Suprapubic skin (tissue), 4 donors: Measurements from ENCODE around the gene KCNG4. TPM values are rescaled to one million over a fixed set of nuclear protein-coding genes. Genes with fewer than 3 reads are reported as not detected.
A peak's percentile ranks its signal among the peaks of the same experiment; 100 is the strongest.

Experiments
- DNase-seq, 2 donors: peaks; one replicate each; pipeline ENCODE4 v3.0.0-alpha.2; 2019; ENCODE audit warnings: low spot score in 2 of 2
- H3K27ac ChIP-seq: fragments of 200-600 bp; sonication (generic); one replicate; pipeline ENCODE4 v1.5.1; 2019
- H3K27me3 ChIP-seq: fragments of 200-600 bp; sonication (generic); one replicate; pipeline ENCODE4 v1.5.1; 2019
- H3K36me3 ChIP-seq: fragments of 200-600 bp; sonication (generic); one replicate; pipeline ENCODE4 v1.5.1; 2019
- H3K4me1 ChIP-seq: fragments of 200-600 bp; sonication (generic); one replicate; pipeline ENCODE4 v1.5.1; 2019
- H3K4me3 ChIP-seq: fragments of 200-600 bp; sonication (generic); one replicate; pipeline ENCODE4 v1.5.1; 2019; ENCODE audit warnings: mild to moderate bottlenecking
- H3K9me3 ChIP-seq: fragments of 200-600 bp; sonication (generic); one replicate; pipeline ENCODE4 v1.5.1; 2019
- EP300 ChIP-seq: sonication (generic); formaldehyde crosslinking; IDR thresholded peaks from one replicate; pipeline ENCODE4 v1.6.1; 2017; ENCODE audit warnings: antibody characterized with exemption
- POLR2A ChIP-seq, 2 donors: fragments of 450-650 bp; IDR thresholded peaks; one replicate each; pipeline ENCODE4 v1.6.1; 2017; ENCODE audit warnings: antibody characterized with exemption in 2 of 2, mild to moderate bottlenecking in 2 of 2, moderate library complexity in 2 of 2
- POLR2AphosphoS5 ChIP-seq, 3 donors: sonication (generic); formaldehyde crosslinking; IDR thresholded peaks; one replicate each; pipeline ENCODE4 v1.6.1; 2017; ENCODE audit warnings: antibody characterized with exemption in 3 of 3
- WGBS: methylation state at CpG from one replicate; pipeline ENCODE4 v1.1.5; 2018; 5-methylcytosine and 5-hydroxymethylcytosine counted together
- total RNA-seq, 4 donors: library from RNA; depleted of rRNA; stranded (reverse); fragments of >200 nt; gene quantifications; one replicate each; pipeline ENCODE4 v1.1.0, GENCODE V29; 2016
- TF ChIP-seq, protein P1 (sequence below), 2 donors: fragments of 200-600 bp in 1 of 2; fragments of 450-650 bp in 1 of 2; sonication (generic) in 1 of 2; IDR thresholded peaks; one replicate each; pipeline ENCODE4 v1.5.1; 2016 to 2019; ENCODE audit warnings: antibody characterized with exemption in 2 of 2, mild to moderate bottlenecking in 1 of 2, moderate library complexity in 1 of 2

KCNG4 gene
- total RNA-seq, 4 donors from 2014 or later, result not detected

DNA sequence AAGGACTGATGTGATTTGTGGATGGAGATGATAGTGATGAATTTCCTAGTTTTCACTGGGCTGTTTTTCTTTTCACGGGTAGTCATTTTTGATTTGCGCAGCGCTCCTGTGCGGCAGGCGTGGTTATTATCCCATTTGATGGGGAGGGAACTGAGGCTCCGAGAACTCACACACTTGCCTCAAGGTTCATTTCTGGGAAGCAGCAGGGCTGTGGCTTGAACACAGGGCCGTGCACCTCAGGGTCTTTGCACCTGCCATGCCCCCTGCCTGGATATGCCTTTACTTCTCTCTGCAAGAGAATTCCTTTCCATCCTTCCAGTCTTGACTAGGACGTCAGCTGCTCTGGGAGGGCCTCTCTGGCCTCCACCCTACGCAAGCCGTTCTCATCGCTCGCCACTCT is 38.5 kb upstream of the KCNG4 start:
- Histone ChIP-seq H3K27ac (no peak overlapping the region), H3K36me3 (no peaks in the 10 kb centered on the region), H3K9me3 (no peaks in the 10 kb centered on the region), H3K4me1 (no peaks in the 10 kb centered on the region), H3K4me3 (no peak overlapping the region), H3K27me3 (no peaks in the 10 kb centered on the region)
- DNase-seq, result no peak
- TF ChIP-seq POLR2A (IDR thresholded peaks at IDR 0.05), result no peak
- TF ChIP-seq, protein P1, sequence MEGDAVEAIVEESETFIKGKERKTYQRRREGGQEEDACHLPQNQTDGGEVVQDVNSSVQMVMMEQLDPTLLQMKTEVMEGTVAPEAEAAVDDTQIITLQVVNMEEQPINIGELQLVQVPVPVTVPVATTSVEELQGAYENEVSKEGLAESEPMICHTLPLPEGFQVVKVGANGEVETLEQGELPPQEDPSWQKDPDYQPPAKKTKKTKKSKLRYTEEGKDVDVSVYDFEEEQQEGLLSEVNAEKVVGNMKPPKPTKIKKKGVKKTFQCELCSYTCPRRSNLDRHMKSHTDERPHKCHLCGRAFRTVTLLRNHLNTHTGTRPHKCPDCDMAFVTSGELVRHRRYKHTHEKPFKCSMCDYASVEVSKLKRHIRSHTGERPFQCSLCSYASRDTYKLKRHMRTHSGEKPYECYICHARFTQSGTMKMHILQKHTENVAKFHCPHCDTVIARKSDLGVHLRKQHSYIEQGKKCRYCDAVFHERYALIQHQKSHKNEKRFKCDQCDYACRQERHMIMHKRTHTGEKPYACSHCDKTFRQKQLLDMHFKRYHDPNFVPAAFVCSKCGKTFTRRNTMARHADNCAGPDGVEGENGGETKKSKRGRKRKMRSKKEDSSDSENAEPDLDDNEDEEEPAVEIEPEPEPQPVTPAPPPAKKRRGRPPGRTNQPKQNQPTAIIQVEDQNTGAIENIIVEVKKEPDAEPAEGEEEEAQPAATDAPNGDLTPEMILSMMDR (IDR thresholded peaks at IDR 0.05), result no peak
- TF ChIP-seq EP300, result no peak
- no peak for TF ChIP-seq POLR2AphosphoS5 (IDR thresholded peaks at IDR 0.05)
- whole genome bisulfite sequencing, result 91% methylated on average over 12 of the region's 12 CpGs

DNA sequence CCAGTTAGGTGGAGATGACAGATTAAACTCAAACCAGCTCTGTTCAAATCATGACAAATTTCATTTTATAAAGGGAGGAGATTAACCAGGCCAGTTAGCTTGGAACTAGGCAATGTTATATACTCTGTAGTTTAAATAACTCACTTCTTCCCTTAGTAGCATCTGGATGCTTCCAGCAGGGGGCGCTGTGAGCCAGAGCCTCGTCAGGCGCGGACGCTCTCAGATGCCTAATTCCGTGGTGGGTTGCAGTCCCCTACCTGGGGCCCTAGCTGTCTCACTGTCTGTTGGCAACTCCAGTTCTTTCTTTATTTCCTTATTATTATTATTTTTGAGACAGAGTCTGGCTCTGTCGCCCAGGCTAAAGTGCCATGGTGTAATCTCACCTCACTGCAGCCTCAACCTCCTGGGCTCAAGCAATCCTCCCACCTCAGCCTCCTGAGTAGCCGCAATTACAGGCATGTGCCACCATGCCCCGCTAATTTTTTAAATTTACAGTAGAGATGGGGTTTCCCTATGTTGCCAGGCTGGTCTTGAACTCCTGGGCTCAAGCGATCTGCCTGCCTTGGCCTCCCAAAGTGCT is 37.5 kb upstream of the KCNG4 start:
- Histone ChIP-seq H3K27me3 (peaks cover 3% of the 10 kb centered on the region), H3K27ac (no peak overlapping the region), H3K9me3 (no peaks in the 10 kb centered on the region), H3K36me3 (no peaks in the 10 kb centered on the region), H3K4me3 (no peak overlapping the region), H3K4me1 (no peaks in the 10 kb centered on the region)
- peak in 1 of 2 donors; percentile 74 for DNase-seq
- 34% methylated on average over 10 of the region's 10 CpGs for WGBS
- TF ChIP-seq, protein P1 (IDR thresholded peaks at IDR 0.05), result peak; percentile 75 to 78
- no peak for TF ChIP-seq POLR2A (IDR thresholded peaks at IDR 0.05)

DNA sequence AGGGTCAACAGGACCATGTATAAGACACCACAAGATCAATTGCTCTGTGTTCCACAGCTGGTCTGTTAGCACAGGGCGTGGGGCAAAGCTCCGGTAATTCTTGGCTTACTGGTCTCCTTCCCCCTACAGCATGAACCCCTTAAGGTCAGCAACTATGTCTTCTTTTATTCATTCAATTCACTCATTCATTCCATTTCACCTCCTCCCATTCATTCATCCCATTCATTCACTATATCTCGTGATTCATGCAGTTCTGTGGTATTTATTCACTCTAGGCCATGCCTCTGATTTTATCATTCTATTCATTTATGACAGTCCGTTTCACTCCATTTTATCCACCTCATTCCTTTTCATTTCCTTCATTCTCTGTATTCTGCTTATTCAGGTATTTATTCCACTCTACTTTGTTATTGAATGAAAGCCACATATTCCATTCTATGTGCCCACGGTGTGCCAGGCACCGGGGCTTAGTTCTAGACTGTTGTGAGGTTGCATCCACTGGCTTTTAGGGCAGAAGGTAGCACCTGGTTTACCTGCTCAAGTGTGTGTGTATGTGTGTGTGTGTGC is 35.9 kb upstream of the KCNG4 start:
- DNase-seq, result no peak

DNA sequence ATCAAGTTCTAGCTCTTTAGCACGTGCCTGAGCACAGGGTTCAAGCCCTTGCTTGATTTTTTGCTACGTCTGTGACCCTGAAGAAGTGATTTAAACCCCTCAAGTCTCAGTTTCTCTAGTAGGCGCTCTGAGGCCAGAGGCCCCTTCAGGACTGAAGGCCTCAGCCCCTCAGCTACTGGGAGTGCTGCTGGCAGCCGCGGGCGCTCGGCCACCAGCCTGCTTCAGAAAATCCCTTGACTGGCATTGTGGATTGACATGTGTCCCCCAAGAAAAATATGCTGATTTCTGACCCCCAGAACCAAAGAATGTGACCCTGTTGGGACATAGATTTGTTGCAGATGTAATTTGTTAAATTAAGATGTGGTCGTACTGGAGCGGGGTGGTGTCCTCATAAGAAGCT is 34.7 kb upstream of the KCNG4 start:
- Histone ChIP-seq H3K36me3 (no peaks in the 10 kb centered on the region), H3K4me1 (no peaks in the 10 kb centered on the region), H3K27me3 (peaks cover 3% of the 10 kb centered on the region), H3K4me3 (no peak overlapping the region), H3K27ac (no peak overlapping the region), H3K9me3 (no peaks in the 10 kb centered on the region)
- TF ChIP-seq POLR2AphosphoS5 (IDR thresholded peaks at IDR 0.05) (no peak), POLR2A (IDR thresholded peaks at IDR 0.05) (no peak), EP300 (no peak)
- TF ChIP-seq, protein P1 (IDR thresholded peaks at IDR 0.05), result no peak
- WGBS, result 96% methylated on average over 9 of the region's 9 CpGs
- no peak for DNase-seq

More for the DNA sequence above, 35.9 kb upstream of the KCNG4 start:
- H3K27ac ChIP-seq, result no peak overlapping the region
- H3K36me3 ChIP-seq, result no peaks in the 10 kb centered on the region
- H3K4me3 ChIP-seq, result no peak overlapping the region
- no peaks in the 10 kb centered on the region for H3K9me3 ChIP-seq
- H3K4me1 ChIP-seq, result no peaks in the 10 kb centered on the region
- H3K27me3 ChIP-seq, result peaks cover 3% of the 10 kb centered on the region
- TF ChIP-seq EP300 (no peak), POLR2A (IDR thresholded peaks at IDR 0.05) (no peak), POLR2AphosphoS5 (IDR thresholded peaks at IDR 0.05) (no peak)
- TF ChIP-seq, protein P1 (IDR thresholded peaks at IDR 0.05), result no peak
- 86% methylated on average over 6 of the region's 6 CpGs for WGBS

DNA sequence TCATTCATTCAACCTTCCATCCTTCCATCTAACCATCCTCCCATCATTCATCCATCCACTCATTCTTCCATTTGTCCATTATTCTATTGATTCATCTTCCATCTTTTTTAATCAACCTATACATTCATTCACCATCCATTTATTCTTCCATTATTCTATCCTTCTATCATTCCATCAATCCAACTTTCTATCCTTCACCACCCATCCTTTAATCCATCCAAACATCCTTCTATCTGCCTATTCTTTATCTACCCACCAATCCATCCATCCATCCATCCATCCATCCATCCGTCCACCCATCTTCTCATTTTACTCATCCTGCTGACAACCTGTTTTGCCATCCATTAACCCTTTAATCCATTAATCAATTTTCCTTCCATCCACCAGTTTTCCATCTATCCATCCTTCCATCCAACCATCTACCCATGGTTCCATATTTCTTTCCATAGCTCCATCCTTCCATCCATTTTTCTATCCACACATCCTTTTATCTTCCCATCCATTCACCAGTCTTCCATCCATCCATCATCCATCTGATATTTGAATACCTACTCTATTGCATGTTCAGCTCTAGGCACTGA is 33.0 kb upstream of the KCNG4 start:
- Histone ChIP-seq H3K36me3 (no peaks in the 10 kb centered on the region), H3K4me1 (no peaks in the 10 kb centered on the region), H3K27me3 (peaks cover 3% of the 10 kb centered on the region), H3K27ac (no peak overlapping the region), H3K9me3 (no peaks in the 10 kb centered on the region), H3K4me3 (no peak overlapping the region)
- TF ChIP-seq EP300 (no peak), POLR2A (IDR thresholded peaks at IDR 0.05) (no peak), POLR2AphosphoS5 (IDR thresholded peaks at IDR 0.05) (no peak)
- TF ChIP-seq, protein P1 (IDR thresholded peaks at IDR 0.05), result no peak
- DNase-seq, result no peak
- WGBS, result 38% methylated on average over 1 of the region's 1 CpG
